Activated T-helper 2 cell treated with anti-CD3 and anti-CD28 coated beads, Interferon-gamma antibody, Interleukin-2, Interleukin-4, amounts not matched to agents 10 μg/mL and 5 μg/mL and 100 μg/mL, durations not matched to agents 14 hours and 24 hours and 36 hours (primary cell): Measurements from ENCODE around the gene LPCAT2. TPM values are rescaled to one million over a fixed set of nuclear protein-coding genes. Genes with fewer than 3 reads are reported as not detected.

ENCODE experiments used
- DNase-seq: peaks from one replicate; pipeline ENCODE4 v3.0.0; 2021; ENCODE audit warnings: low spot score
- H3K27ac Mint-ChIP-seq: one replicate; pipeline ENCODE4 v1.8.0; 2021; ENCODE audit warnings: mixed read lengths
- H3K27me3 Mint-ChIP-seq: one replicate; pipeline ENCODE4 v1.8.0; 2021; ENCODE audit warnings: low read depth, mixed read lengths
- H3K36me3 Mint-ChIP-seq: one replicate; pipeline ENCODE4 v1.8.0; 2021; ENCODE audit warnings: low read depth, mixed read lengths
- H3K4me1 Mint-ChIP-seq: one replicate; pipeline ENCODE4 v1.8.0; 2021; ENCODE audit warnings: low read depth, mixed read lengths
- H3K4me3 Mint-ChIP-seq: one replicate; pipeline ENCODE4 v1.8.0; 2021; ENCODE audit warnings: low read depth, mild to moderate bottlenecking, moderate library complexity, mixed read lengths
- H3K9me3 Mint-ChIP-seq: one replicate; pipeline ENCODE4 v1.8.0; 2021; ENCODE audit warnings: mixed read lengths
- intact Hi-C: fragments of 100-400 bp; cut with micrococcal nuclease; formaldehyde crosslinking; loops from one replicate; pipeline ENCODE4 v1.15.1; 2023
- total RNA-seq: library from RNA; stranded (reverse); gene quantifications from 2 replicates; pipeline ENCODE4 v1.2.3, GENCODE V29; 2022

Gene LPCAT2
- total RNA-seq, 1 donor from 2014 or later = 4.1 TPM

GRCh38 chr16:55515111-55515510, 6.2 kb downstream of the LPCAT2 start:
- H3K9me3 Mint-ChIP-seq = peaks cover 53% of the 10 kb centered on the region
- H3K4me1 Mint-ChIP-seq = peaks cover 3% of the 10 kb centered on the region
- no peak overlapping the region for H3K27ac Mint-ChIP-seq
- intact Hi-C loops = no loop called here
- peaks cover 16% of the 10 kb centered on the region for H3K27me3 Mint-ChIP-seq
- H3K36me3 Mint-ChIP-seq = peaks cover 13% of the 10 kb centered on the region
- DNase-seq = no peak
- no peak overlapping the region for H3K4me3 Mint-ChIP-seq

- no peak for DNase-seq
- intact Hi-C loops = no loop called here
- Mint-ChIP-seq H3K27ac (no peak overlapping the region), H3K4me1 (no peaks in the 10 kb centered on the region), H3K36me3 (no peaks in the 10 kb centered on the region), H3K9me3 (peaks cover 23% of the 10 kb centered on the region), H3K27me3 (peaks cover 3% of the 10 kb centered on the region), H3K4me3 (no peak overlapping the region)
These were observed 12.9 kb downstream of the LPCAT2 start for GRCh38 chr16:55521792-55522191.

- intact Hi-C loops = no loop called here
- H3K4me3 Mint-ChIP-seq = no peak overlapping the region
- no peak overlapping the region for H3K27ac Mint-ChIP-seq
- no peaks in the 10 kb centered on the region for H3K36me3 Mint-ChIP-seq
- H3K4me1 Mint-ChIP-seq = no peaks in the 10 kb centered on the region
- DNase-seq = no peak
- peaks cover 8% of the 10 kb centered on the region for H3K27me3 Mint-ChIP-seq
- H3K9me3 Mint-ChIP-seq = peaks cover 9% of the 10 kb centered on the region
These were observed 17.6 kb downstream of the LPCAT2 start for GRCh38 chr16:55526441-55526840.

- DNase-seq = no peak
- Mint-ChIP-seq H3K4me1 (no peaks in the 10 kb centered on the region), H3K9me3 (no peaks in the 10 kb centered on the region), H3K27ac (no peak overlapping the region), H3K36me3 (no peaks in the 10 kb centered on the region), H3K27me3 (peaks cover 8% of the 10 kb centered on the region), H3K4me3 (no peak overlapping the region)
- intact Hi-C loops = no loop called here
These were observed 19.0 kb downstream of the LPCAT2 start for GRCh38 chr16:55527885-55528284.

GRCh38 chr16:55529018-55529417, 20.1 kb downstream of the LPCAT2 start:
- Mint-ChIP-seq H3K36me3 (no peaks in the 10 kb centered on the region), H3K4me3 (no peak overlapping the region)

GRCh38 chr16:55530316-55530856, 21.5 kb downstream of the LPCAT2 start:
- intact Hi-C loops = no loop called here
- no peak for DNase-seq
- Mint-ChIP-seq H3K4me1 (no peaks in the 10 kb centered on the region), H3K9me3 (no peaks in the 10 kb centered on the region), H3K36me3 (no peaks in the 10 kb centered on the region), H3K4me3 (no peak overlapping the region), H3K27me3 (peaks cover 4% of the 10 kb centered on the region), H3K27ac (no peak overlapping the region)

More at GRCh38 chr16:55529018-55529417, 20.1 kb downstream of the LPCAT2 start:
- no peak overlapping the region for H3K27ac Mint-ChIP-seq
- DNase-seq = no peak
- H3K4me1 Mint-ChIP-seq = no peaks in the 10 kb centered on the region
- H3K9me3 Mint-ChIP-seq = no peaks in the 10 kb centered on the region
- H3K27me3 Mint-ChIP-seq = peaks cover 8% of the 10 kb centered on the region
- intact Hi-C loops = no loop called here

- H3K27me3 Mint-ChIP-seq = peaks cover 5% of the 10 kb centered on the region
- no peak overlapping the region for H3K4me3 Mint-ChIP-seq
- H3K9me3 Mint-ChIP-seq = no peaks in the 10 kb centered on the region
- no peaks in the 10 kb centered on the region for H3K4me1 Mint-ChIP-seq
- DNase-seq = no peak
- H3K36me3 Mint-ChIP-seq = no peaks in the 10 kb centered on the region
- no peak overlapping the region for H3K27ac Mint-ChIP-seq
- intact Hi-C loops = no loop called here
These were observed 23.4 kb downstream of the LPCAT2 start for GRCh38 chr16:55532227-55532626.

GRCh38 chr16:55534756-55535155, 25.9 kb downstream of the LPCAT2 start:
- Mint-ChIP-seq H3K27ac (no peak overlapping the region), H3K36me3 (no peaks in the 10 kb centered on the region), H3K4me3 (no peak overlapping the region), H3K9me3 (no peaks in the 10 kb centered on the region), H3K27me3 (peaks cover 4% of the 10 kb centered on the region), H3K4me1 (no peaks in the 10 kb centered on the region)
- intact Hi-C loops = no loop called here
- no peak for DNase-seq

GRCh38 chr16:55539049-55539448, 30.2 kb downstream of the LPCAT2 start:
- intact Hi-C loops = no loop called here
- Mint-ChIP-seq H3K27ac (no peak overlapping the region), H3K9me3 (no peaks in the 10 kb centered on the region), H3K36me3 (no peaks in the 10 kb centered on the region), H3K4me1 (no peaks in the 10 kb centered on the region), H3K4me3 (no peak overlapping the region), H3K27me3 (peaks cover 3% of the 10 kb centered on the region)
- DNase-seq = no peak

- no peaks in the 10 kb centered on the region for H3K9me3 Mint-ChIP-seq
- intact Hi-C loops = no loop called here
- H3K27me3 Mint-ChIP-seq = peaks cover 3% of the 10 kb centered on the region
- no peaks in the 10 kb centered on the region for H3K36me3 Mint-ChIP-seq
- no peaks in the 10 kb centered on the region for H3K4me1 Mint-ChIP-seq
- DNase-seq = no peak
- no peak overlapping the region for H3K4me3 Mint-ChIP-seq
- no peak overlapping the region for H3K27ac Mint-ChIP-seq
These were observed 30.6 kb downstream of the LPCAT2 start for GRCh38 chr16:55539488-55539887.

- Mint-ChIP-seq H3K27me3 (peaks cover 3% of the 10 kb centered on the region), H3K27ac (no peak overlapping the region), H3K4me1 (no peaks in the 10 kb centered on the region), H3K9me3 (no peaks in the 10 kb centered on the region), H3K36me3 (no peaks in the 10 kb centered on the region), H3K4me3 (no peak overlapping the region)
- intact Hi-C loops = loop anchor here (5.0 kb wide), 2 partner anchors 38 to 162 kb away; no protein-coding TSS in a partner anchor
- DNase-seq = no peak
These were observed 31.3 kb downstream of the LPCAT2 start for GRCh38 chr16:55540221-55540620.

- no peak for DNase-seq
- Mint-ChIP-seq H3K4me1 (no peaks in the 10 kb centered on the region), H3K27me3 (no peaks in the 10 kb centered on the region), H3K9me3 (no peaks in the 10 kb centered on the region), H3K36me3 (no peaks in the 10 kb centered on the region), H3K27ac (no peak overlapping the region), H3K4me3 (no peak overlapping the region)
- intact Hi-C loops = loop anchor here (1.0 to 5.0 kb wide), 3 partner anchors 40 to 160 kb away; no protein-coding TSS in a partner anchor
These were observed 33.7 kb downstream of the LPCAT2 start for GRCh38 chr16:55542459-55543082.

- no peaks in the 10 kb centered on the region for H3K4me1 Mint-ChIP-seq
- H3K4me3 Mint-ChIP-seq = no peak overlapping the region
- DNase-seq = no peak
- no peaks in the 10 kb centered on the region for H3K9me3 Mint-ChIP-seq
- H3K27ac Mint-ChIP-seq = no peak overlapping the region
- intact Hi-C loops = loop anchor here (1.0 to 5.0 kb wide), 3 partner anchors 41 to 159 kb away; no protein-coding TSS in a partner anchor
- no peaks in the 10 kb centered on the region for H3K36me3 Mint-ChIP-seq
- H3K27me3 Mint-ChIP-seq = no peaks in the 10 kb centered on the region
These were observed 34.6 kb downstream of the LPCAT2 start for GRCh38 chr16:55543472-55543871.
